ENCODE results near the gene RPTN.
"Not testable (repeated sequence)": the region's sequence is repeated elsewhere in the genome, so short reads cannot be mapped to it uniquely, and the experiment has no call there.

RPTN gene

DNA sequence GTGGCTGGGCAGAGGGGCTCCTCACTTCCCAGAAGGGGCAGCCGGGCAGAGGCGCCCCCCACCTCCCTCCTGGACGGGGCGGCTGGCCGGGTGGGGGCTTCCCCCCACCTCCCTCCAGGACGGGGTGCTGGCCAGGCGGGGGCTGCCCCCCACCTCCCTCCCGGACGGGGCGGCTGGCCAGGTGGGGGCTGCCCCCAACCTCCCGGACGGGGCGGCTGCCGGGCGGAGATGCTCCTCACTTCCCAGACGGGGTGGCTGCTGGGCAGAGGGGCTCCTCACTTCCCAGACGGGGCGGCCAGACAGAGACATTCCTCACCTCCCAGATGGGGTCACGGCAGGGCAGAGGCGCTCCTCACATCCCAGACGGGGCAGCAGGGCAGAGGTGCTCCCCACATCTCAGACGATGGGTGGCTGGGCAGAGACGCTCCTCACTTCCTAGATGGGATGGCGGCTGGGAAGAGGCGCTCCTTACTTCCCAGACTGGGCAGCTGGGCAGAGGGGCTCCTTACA is 14.3 kb downstream of the RPTN start:
- peaks cover 27% of the 10 kb centered on the region for H3K27me3 Mint-ChIP-seq

DNA sequence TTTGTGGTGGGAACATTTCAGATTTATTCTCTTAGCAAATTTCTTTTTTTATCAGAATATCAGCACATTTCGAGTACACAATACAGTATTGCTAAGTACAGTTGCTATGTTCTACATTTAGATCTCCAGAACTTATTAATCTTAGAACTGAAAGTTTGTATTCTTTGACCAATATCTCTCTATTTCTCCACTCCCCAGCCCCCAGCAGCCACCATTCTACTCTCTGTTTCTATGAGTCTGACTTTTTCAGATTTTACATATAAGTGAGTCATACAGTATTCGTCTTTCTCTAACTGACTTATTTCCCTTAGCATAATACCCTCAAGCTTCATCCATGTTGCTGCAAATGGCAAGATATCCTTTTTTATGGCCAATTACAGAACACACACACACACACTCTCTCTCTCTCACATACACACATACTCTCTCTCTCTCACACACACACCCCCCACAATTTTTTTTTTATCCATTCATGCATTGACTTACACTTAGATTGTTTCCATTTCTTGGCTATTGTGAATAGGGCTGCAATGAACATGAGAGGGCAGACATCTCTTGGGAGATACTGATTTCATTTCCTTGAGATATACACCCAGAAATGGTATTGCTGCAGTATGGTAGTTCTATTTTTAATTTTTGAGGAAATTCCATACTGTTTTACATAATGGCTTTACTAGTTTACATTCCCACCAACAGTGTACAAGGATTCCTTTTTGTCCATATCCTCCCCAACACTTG is 15.7 kb downstream of the RPTN start:
- Mint-ChIP-seq H3K4me3 (no peak overlapping the region), H3K4me1 (ENCODE audit: low read depth) (peaks cover 3% of the 10 kb centered on the region), H3K36me3 (peaks cover 2% of the 10 kb centered on the region), H3K27me3 (peaks cover 30% of the 10 kb centered on the region), H3K9me3 (ENCODE audit: low read depth) (peaks cover 7% of the 10 kb centered on the region), H3K27ac (no peak overlapping the region)

More for the DNA sequence above, 14.3 kb downstream of the RPTN start:
- H3K36me3 Mint-ChIP-seq; H3K4me1 Mint-ChIP-seq (ENCODE audit: low read depth); H3K4me3 Mint-ChIP-seq; H3K27ac Mint-ChIP-seq: not testable (repeated sequence)
- H3K9me3 Mint-ChIP-seq (ENCODE audit: low read depth), result peaks cover 16% of the 10 kb centered on the region

DNA sequence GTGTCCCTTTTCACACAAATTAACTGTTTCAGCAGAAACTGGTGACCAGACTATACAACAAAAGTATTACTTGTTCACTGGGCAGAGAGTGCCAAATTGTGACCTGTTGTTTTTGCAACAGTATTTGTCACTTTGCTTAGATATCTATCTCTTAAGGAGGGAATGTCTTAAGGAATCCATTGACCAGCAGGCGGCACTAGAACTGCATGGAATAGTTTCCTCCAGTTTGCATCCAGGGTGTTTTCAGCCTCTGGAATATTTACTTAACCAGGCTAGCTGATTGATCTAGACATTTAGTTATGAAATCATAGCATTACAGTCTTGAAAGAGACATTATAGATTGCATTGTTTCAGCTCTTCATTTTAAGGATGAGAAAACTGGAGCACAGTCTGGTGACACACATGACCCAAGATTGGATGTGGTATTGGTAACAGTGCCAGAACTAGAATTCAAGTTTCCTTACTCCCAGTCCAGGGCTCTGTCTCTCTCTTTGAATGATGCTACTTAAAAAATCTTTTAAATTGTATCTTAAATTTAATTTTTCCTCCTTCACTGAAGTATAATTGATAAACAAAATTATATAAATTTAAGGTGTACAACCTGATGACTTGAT is 16.9 kb downstream of the RPTN start:
- peaks cover 3% of the 10 kb centered on the region for H3K4me1 Mint-ChIP-seq (ENCODE audit: low read depth)
- no peak overlapping the region for H3K4me3 Mint-ChIP-seq
- H3K27me3 Mint-ChIP-seq, result peaks cover 30% of the 10 kb centered on the region
- H3K36me3 Mint-ChIP-seq, result no peaks in the 10 kb centered on the region
- H3K9me3 Mint-ChIP-seq (ENCODE audit: low read depth), result peaks cover 6% of the 10 kb centered on the region
- no peak overlapping the region for H3K27ac Mint-ChIP-seq

DNA sequence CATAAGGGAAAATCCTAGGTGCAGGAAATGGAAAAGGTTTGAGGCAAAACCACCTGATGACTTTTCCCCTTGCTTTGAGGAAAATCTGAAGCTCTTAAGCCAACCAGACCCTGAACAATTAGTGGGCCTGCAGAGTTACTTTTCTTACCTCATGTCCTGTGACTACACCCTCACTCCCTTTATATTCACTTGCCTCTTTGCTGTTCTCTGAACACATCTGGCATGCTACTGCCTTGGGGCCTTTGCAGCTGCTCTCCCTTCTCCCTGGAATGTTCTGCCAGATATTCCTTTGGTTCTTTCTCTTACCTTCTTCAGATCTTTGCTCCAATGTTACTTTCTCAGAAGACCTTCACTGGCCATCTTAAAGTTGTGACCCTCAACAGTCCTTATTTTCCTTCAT is 21.8 kb downstream of the RPTN start:
- peaks cover 17% of the 10 kb centered on the region for H3K27me3 Mint-ChIP-seq
- no peaks in the 10 kb centered on the region for H3K4me1 Mint-ChIP-seq (ENCODE audit: low read depth)

GRCh38 chr1:152130186-152130585 is 28.8 kb downstream of the RPTN start:
- peaks cover 37% of the 10 kb centered on the region for H3K27me3 Mint-ChIP-seq

More for the DNA sequence above, 21.8 kb downstream of the RPTN start:
- Mint-ChIP-seq H3K4me3 (no peak overlapping the region), H3K27ac (no peak overlapping the region), H3K36me3 (no peaks in the 10 kb centered on the region), H3K9me3 (ENCODE audit: low read depth) (peaks cover 5% of the 10 kb centered on the region)

DNA sequence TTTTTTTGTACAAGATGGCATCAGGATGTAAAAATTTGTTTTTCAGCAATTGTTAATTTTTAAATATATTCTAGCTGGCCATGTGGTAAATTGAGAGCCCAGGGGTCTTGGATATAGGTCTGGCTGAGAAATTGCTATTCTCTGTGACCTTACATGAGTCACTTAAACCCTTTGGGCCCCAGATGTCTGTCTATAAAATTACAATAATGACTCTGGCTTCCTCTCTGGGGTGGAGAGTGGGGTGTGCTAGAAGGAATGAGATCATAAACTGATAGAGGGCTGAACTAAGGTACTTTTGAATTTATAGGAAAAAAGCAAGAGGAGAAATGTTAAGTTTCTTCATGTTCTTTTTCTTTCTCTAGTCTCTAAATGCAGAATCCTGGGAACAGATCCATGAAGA is 31.4 kb downstream of the RPTN start:
- Mint-ChIP-seq H3K27ac (no peak overlapping the region), H3K36me3 (no peaks in the 10 kb centered on the region), H3K4me1 (ENCODE audit: low read depth) (no peaks in the 10 kb centered on the region), H3K27me3 (peaks cover 36% of the 10 kb centered on the region), H3K4me3 (no peak overlapping the region), H3K9me3 (ENCODE audit: low read depth) (no peaks in the 10 kb centered on the region)

More at GRCh38 chr1:152130186-152130585, 28.8 kb downstream of the RPTN start:
- H3K4me1 Mint-ChIP-seq (ENCODE audit: low read depth), result no peaks in the 10 kb centered on the region
- H3K27ac Mint-ChIP-seq, result no peak overlapping the region
- H3K4me3 Mint-ChIP-seq, result no peak overlapping the region
- H3K9me3 Mint-ChIP-seq (ENCODE audit: low read depth), result peaks cover 5% of the 10 kb centered on the region
- no peaks in the 10 kb centered on the region for H3K36me3 Mint-ChIP-seq

DNA sequence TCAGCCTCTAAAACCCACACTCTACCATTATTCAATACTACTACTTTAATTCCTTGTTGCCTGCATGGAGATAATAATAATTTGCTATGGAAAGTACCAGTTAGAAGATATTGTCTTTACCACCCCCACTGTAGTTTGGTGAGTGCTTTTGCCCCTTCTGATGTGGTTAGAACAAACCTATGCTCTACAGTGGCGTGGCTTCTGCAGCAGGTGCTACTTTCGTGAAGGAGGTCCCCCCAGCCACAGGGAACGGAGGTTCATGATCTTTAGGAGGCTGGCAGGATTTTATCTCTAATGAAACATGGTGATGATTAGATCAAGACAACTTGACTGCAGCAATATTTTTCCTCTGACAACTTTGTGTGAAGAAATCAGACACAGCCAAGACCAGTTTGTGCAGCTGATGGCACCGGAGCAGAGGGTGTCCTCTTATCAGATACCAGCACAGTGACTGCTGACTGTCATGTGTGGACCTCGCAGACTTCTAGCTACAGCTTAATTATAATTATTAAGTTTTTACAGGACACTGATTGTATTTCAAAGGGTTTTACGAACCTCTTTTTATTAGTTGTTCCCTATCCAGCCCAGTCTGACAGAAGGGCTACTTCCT is 33.1 kb downstream of the RPTN start:
- Mint-ChIP-seq H3K4me3 (no peak overlapping the region), H3K4me1 (ENCODE audit: low read depth) (no peaks in the 10 kb centered on the region), H3K9me3 (ENCODE audit: low read depth) (no peaks in the 10 kb centered on the region), H3K27ac (no peak overlapping the region), H3K36me3 (no peaks in the 10 kb centered on the region), H3K27me3 (peaks cover 35% of the 10 kb centered on the region)

GRCh38 chr1:152118915-152119314 is 40.1 kb downstream of the RPTN start:
- Mint-ChIP-seq H3K27ac (no peak overlapping the region), H3K36me3 (no peaks in the 10 kb centered on the region), H3K4me1 (ENCODE audit: low read depth) (no peaks in the 10 kb centered on the region), H3K27me3 (peaks cover 26% of the 10 kb centered on the region), H3K9me3 (ENCODE audit: low read depth) (no peaks in the 10 kb centered on the region), H3K4me3 (no peak overlapping the region)

DNA sequence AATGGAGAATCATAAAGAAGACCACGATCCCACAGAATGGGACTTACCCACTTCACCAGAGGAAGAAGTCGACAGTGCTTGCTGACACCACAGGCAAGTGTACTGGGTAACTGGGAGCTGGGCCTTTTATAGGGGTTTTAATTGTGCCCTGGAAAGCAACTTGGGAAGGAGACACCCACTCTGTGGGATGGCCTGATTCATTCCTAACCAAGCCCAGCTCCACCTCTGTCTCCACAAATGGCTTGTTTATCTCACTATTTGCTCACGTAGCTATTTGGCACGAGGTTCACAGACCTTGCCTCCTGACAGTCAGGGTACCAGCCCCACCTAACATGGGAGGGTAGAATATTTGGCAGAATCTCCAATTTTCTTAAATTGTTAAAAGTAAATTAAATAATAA is 43.7 kb downstream of the RPTN start, which contains the start of gene TCHH:
Gene TCHH, minus strand, starts transcription at position 101 of the 400 bp plus-strand sequence. CDS start 1,364 bp downstream, outside the sequence.
- peaks cover 2% of the 10 kb centered on the region for H3K36me3 Mint-ChIP-seq
- H3K4me1 Mint-ChIP-seq (ENCODE audit: low read depth), result no peaks in the 10 kb centered on the region
- no peaks in the 10 kb centered on the region for H3K9me3 Mint-ChIP-seq (ENCODE audit: low read depth)
- H3K27ac Mint-ChIP-seq, result no peak within 1 kb of the TSS
- H3K27me3 Mint-ChIP-seq, result peaks cover 22% of the 10 kb centered on the region
- H3K4me3 Mint-ChIP-seq, result no peak within 1 kb of the TSS

- H3K27me3 Mint-ChIP-seq, result peaks cover 17% of the 10 kb centered on the region
Measured at GRCh38 chr1:152112885-152113432, 46.1 kb downstream of the RPTN start.

DNA sequence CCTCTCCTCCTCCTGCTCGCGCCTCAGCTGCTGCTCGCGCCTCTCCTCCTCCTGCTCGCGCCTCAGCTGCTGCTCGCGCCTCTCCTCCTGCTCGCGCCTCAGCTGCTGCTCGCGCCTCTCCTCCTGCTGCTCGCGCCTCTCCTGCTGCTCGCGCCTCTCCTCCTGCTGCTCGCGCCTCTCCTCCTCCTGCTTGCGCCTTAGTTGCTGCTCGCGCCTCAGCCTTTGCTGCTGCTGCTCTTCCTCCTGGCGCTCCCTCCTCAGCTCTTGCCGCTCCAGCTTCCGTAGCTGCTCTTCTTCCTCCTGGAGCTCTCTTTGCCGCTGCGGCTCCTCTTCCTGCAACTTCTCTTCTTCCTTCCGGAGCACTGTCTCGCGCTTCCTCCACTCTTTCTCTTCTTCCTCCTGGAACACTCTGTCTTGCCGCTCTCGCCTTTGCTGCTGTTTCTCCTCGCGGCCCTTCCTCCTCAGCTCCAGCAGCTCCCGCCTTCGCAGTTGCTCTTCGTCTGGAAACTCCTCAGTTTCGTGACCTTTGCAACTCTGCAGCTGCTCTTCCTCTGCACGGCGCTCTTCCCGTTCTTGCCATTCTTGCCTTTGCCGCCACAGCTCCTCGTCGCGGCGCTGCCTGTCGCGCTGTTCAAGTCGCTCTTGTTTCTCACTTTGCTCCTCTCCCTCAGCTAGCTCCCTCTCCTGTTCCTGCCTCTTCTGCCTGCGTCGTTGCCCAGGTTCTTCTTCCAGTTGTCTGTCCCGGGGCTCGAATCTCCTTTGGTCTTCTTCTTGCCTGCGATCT is 46.7 kb downstream of the RPTN start:
- Mint-ChIP-seq H3K27ac (no peak overlapping the region), H3K27me3 (peaks cover 17% of the 10 kb centered on the region), H3K4me3 (no peak overlapping the region), H3K36me3 (peaks cover 2% of the 10 kb centered on the region), H3K4me1 (ENCODE audit: low read depth) (peaks cover 5% of the 10 kb centered on the region), H3K9me3 (ENCODE audit: low read depth) (no peaks in the 10 kb centered on the region)

More at GRCh38 chr1:152112885-152113432, 46.1 kb downstream of the RPTN start:
- Mint-ChIP-seq H3K4me3 (no peak overlapping the region), H3K27ac (no peak overlapping the region), H3K36me3 (peaks cover 2% of the 10 kb centered on the region), H3K9me3 (ENCODE audit: low read depth) (no peaks in the 10 kb centered on the region), H3K4me1 (ENCODE audit: low read depth) (no peaks in the 10 kb centered on the region)

DNA sequence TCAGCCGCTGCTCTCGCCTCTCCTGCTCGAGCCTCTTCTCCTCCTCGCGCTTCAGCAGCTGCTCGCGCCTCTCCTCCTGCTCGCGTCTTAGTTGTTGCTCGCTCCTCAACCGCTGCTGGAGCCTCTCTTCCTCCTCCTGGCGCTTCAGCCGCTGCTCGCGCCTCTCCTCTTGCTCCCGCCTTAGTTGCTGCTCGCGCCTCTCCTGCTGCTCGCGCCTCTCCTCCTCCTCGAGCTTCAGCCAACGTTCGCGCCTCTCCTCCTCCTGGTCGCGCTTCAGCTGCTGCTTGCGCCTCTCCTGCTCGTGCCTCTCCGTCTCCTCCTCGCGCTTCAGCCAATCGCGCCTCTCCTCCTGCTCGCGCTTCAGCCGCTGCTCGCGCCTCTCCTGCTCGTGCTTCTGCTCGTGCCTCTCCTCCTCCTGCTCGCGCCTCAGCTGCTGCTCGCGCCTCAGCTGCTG is 47.5 kb downstream of the RPTN start:
- H3K9me3 Mint-ChIP-seq (ENCODE audit: low read depth), result no peaks in the 10 kb centered on the region
- H3K4me1 Mint-ChIP-seq (ENCODE audit: low read depth), result peaks cover 6% of the 10 kb centered on the region
- peaks cover 12% of the 10 kb centered on the region for H3K27me3 Mint-ChIP-seq
- H3K27ac Mint-ChIP-seq, result no peak overlapping the region
- no peak overlapping the region for H3K4me3 Mint-ChIP-seq
- H3K36me3 Mint-ChIP-seq, result peaks cover 2% of the 10 kb centered on the region

GRCh38 chr1:152110860-152111514 is 48.0 kb downstream of the RPTN start:
- peaks cover 6% of the 10 kb centered on the region for H3K4me1 Mint-ChIP-seq (ENCODE audit: low read depth)
- H3K36me3 Mint-ChIP-seq, result peaks cover 2% of the 10 kb centered on the region
- H3K27ac Mint-ChIP-seq, result no peak overlapping the region
- H3K9me3 Mint-ChIP-seq (ENCODE audit: low read depth), result no peaks in the 10 kb centered on the region
- no peak overlapping the region for H3K4me3 Mint-ChIP-seq
- peaks cover 13% of the 10 kb centered on the region for H3K27me3 Mint-ChIP-seq

- peaks cover 2% of the 10 kb centered on the region for H3K36me3 Mint-ChIP-seq
- peaks cover 14% of the 10 kb centered on the region for H3K27me3 Mint-ChIP-seq
- H3K9me3 Mint-ChIP-seq (ENCODE audit: low read depth), result no peaks in the 10 kb centered on the region
- peaks cover 6% of the 10 kb centered on the region for H3K4me1 Mint-ChIP-seq (ENCODE audit: low read depth)
- no peak overlapping the region for H3K4me3 Mint-ChIP-seq
- H3K27ac Mint-ChIP-seq, result no peak overlapping the region
Measured at GRCh38 chr1:152110365-152110859, 48.6 kb downstream of the RPTN start.
